ENCODE results near the gene CACNA2D1.

CACNA2D1 gene

DNA sequence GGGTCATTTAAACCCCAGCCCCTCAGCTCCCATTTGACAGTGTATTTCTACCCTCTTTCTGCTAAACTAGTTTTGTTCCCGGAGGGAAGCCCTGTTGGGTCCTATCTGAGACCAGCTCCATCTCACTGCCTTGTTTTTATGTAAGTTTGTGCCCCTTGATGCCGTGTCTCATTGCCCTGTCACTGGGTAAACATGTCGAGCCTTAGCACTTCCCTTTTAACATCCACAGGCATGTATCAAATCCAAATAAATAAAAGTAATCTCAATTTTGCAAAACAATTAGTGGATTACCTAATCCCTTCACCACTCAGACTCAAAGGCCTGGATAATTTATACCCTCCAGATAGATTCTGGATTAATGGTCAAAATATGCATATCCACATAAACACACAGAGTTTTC lies 115.7 kb downstream of the CACNA2D1 start:
- ChIA-PET CTCF (no interaction called here), POLR2A (no interaction called here)

GRCh38 chr7:82325416-82325815 lies 118.2 kb downstream of the CACNA2D1 start:
- no peak for TF ChIP-seq FOXA1 (IDR thresholded peaks at IDR 0.05)
- no peak for TF ChIP-seq CTBP1 (IDR thresholded peaks at IDR 0.05; ENCODE audit: borderline replicate concordance)
- TF ChIP-seq ARNT (IDR thresholded peaks at IDR 0.05) = no peak
- TF ChIP-seq SUZ12 (IDR thresholded peaks at IDR 0.05) = no peak
- TF ChIP-seq, protein P1, sequence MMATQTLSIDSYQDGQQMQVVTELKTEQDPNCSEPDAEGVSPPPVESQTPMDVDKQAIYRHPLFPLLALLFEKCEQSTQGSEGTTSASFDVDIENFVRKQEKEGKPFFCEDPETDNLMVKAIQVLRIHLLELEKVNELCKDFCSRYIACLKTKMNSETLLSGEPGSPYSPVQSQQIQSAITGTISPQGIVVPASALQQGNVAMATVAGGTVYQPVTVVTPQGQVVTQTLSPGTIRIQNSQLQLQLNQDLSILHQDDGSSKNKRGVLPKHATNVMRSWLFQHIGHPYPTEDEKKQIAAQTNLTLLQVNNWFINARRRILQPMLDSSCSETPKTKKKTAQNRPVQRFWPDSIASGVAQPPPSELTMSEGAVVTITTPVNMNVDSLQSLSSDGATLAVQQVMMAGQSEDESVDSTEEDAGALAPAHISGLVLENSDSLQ (IDR thresholded peaks at IDR 0.05) = no peak
- ChIA-PET CTCF (interaction anchor here (0.6 kb wide), 1 partner anchor 10 kb away, joined by 6 read pairs; no protein-coding TSS in a partner anchor), POLR2A (no interaction called here)
- no peak for DNase-seq (ENCODE audit: extremely low spot score)

More for the DNA sequence above, 115.7 kb downstream of the CACNA2D1 start:
- no peak for TF ChIP-seq L3MBTL2 (conservative IDR thresholded peaks at IDR 0.05)
- no peak for TF ChIP-seq FOXA1 (IDR thresholded peaks at IDR 0.05)
- no peak for TF ChIP-seq LEF1 (IDR thresholded peaks at IDR 0.05; ENCODE audit: borderline replicate concordance)
- TF ChIP-seq ZNF384 (IDR thresholded peaks at IDR 0.05) = no peak
- TF ChIP-seq ARNT (IDR thresholded peaks at IDR 0.05) = no peak
- no peak for TF ChIP-seq FOXM1 (IDR thresholded peaks at IDR 0.05; ENCODE audit: borderline replicate concordance)
- no peak for TF ChIP-seq SUZ12 (IDR thresholded peaks at IDR 0.05)
- no peak for TF ChIP-seq BHLHE40 (IDR thresholded peaks at IDR 0.05; ENCODE audit: borderline replicate concordance)
- TF ChIP-seq HDGF (IDR thresholded peaks at IDR 0.05; ENCODE audit: borderline replicate concordance) = no peak
- no peak for TF ChIP-seq ELF4 (IDR thresholded peaks at IDR 0.05)
- no peak for TF ChIP-seq SP1 (IDR thresholded peaks at IDR 0.05)
- no peak for TF ChIP-seq CTBP1 (IDR thresholded peaks at IDR 0.05; ENCODE audit: borderline replicate concordance)
- no peak for TF ChIP-seq TARDBP (IDR thresholded peaks at IDR 0.05)
- no peak for TF ChIP-seq FOXK2 (IDR thresholded peaks at IDR 0.05)
- TF ChIP-seq, protein P1 (IDR thresholded peaks at IDR 0.05) = no peak
- no peak for TF ChIP-seq NFRKB (IDR thresholded peaks at IDR 0.05)
- DNase-seq (ENCODE audit: extremely low spot score) = no peak

DNA sequence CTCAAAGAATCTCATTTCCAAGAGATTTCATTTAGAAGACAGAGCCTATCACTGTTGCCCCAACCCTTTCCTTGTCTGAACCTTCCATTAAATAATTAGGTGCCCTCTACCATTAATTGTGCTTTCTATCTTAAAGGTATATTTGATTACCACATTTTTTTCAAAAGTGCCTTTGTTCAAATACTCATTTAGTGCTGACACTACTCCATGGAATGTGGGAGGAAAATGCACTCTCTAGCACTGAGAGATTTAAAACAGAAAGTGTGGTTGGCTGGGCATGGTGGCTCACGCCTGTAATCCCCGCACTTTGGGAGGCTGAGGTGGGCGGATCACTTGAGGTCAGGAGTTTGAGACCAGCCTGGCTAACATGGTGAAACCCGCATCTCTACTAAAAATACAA lies 119.8 kb downstream of the CACNA2D1 start:
- DNase-seq (ENCODE audit: extremely low spot score) = no peak
- ChIA-PET POLR2A (no interaction called here), CTCF (no interaction called here)
- TF ChIP-seq L3MBTL2 (conservative IDR thresholded peaks at IDR 0.05) (no peak), FOXK2 (IDR thresholded peaks at IDR 0.05) (no peak)

DNA sequence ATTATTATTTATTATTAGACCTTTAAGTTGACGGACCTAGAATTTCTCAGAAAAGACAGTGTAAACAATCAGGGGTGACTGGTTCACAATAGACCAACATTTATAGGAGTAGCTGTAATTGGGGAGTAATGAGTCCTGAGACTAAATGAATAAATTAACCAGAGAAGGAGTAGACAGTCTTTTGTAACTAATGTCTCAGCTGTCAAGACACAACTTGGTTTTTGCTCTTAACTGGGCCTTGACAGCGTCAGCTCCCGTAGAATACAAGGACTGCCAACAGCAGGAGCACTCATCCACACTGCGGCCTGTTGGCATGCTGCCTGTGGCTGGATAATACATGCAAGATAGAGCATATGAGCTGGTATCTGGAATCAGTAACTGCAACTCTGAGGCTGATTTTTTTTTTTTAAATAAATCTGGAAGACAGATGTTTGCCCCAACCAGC lies 123.9 kb downstream of the CACNA2D1 start:
- DNase-seq (ENCODE audit: extremely low spot score) = peak; percentile 16
- ChIA-PET POLR2A (no interaction called here), CTCF (no interaction called here)
- TF ChIP-seq BHLHE40 (IDR thresholded peaks at IDR 0.05; ENCODE audit: borderline replicate concordance) = no peak
- no peak for TF ChIP-seq HDGF (IDR thresholded peaks at IDR 0.05; ENCODE audit: borderline replicate concordance)
- no peak for TF ChIP-seq ELF4 (IDR thresholded peaks at IDR 0.05)
- TF ChIP-seq FOXA1 (IDR thresholded peaks at IDR 0.05) = no peak
- TF ChIP-seq TARDBP (IDR thresholded peaks at IDR 0.05) = no peak

GRCh38 chr7:82318786-82319185 lies 124.8 kb downstream of the CACNA2D1 start:
- CTCF ChIA-PET = no interaction called here
- DNase-seq (ENCODE audit: extremely low spot score) = no peak
- POLR2A ChIA-PET = no interaction called here
- TF ChIP-seq HDGF (IDR thresholded peaks at IDR 0.05; ENCODE audit: borderline replicate concordance) (no peak), SUZ12 (IDR thresholded peaks at IDR 0.05) (no peak), TARDBP (IDR thresholded peaks at IDR 0.05) (no peak), ZNF384 (IDR thresholded peaks at IDR 0.05) (no peak), FOXA1 (IDR thresholded peaks at IDR 0.05) (no peak), NFRKB (IDR thresholded peaks at IDR 0.05) (no peak), L3MBTL2 (conservative IDR thresholded peaks at IDR 0.05) (no peak), FOXM1 (IDR thresholded peaks at IDR 0.05; ENCODE audit: borderline replicate concordance) (no peak), FOXK2 (IDR thresholded peaks at IDR 0.05) (no peak), ELF4 (IDR thresholded peaks at IDR 0.05) (no peak), LEF1 (IDR thresholded peaks at IDR 0.05; ENCODE audit: borderline replicate concordance) (no peak), CTBP1 (IDR thresholded peaks at IDR 0.05; ENCODE audit: borderline replicate concordance) (no peak), SP1 (IDR thresholded peaks at IDR 0.05) (no peak)
- TF ChIP-seq, protein P1 (IDR thresholded peaks at IDR 0.05) = no peak

DNA sequence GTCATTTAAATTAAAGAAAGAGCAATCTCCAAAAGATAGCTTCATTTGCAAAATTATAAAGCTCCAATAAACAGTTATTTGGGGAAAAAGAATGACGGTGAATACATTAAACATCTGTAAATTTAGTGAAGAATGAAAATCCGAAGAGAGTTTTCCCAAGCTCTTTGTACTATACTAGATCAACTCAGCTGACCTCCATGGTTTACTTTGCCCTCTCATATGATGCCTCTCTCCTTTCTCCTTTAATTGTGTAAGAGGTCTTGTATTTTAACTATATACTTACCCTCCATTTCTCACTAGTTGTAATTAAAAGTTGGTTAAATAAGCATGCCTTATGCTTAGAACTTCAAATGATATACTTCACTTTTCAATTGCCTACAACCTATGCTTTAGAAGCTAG lies 125.8 kb downstream of the CACNA2D1 start:
- no peak for TF ChIP-seq NFRKB (IDR thresholded peaks at IDR 0.05)
- no peak for TF ChIP-seq ELF4 (IDR thresholded peaks at IDR 0.05)
- TF ChIP-seq CTBP1 (IDR thresholded peaks at IDR 0.05; ENCODE audit: borderline replicate concordance) = no peak
- POLR2A ChIA-PET = no interaction called here
- CTCF ChIA-PET = no interaction called here
- no peak for DNase-seq (ENCODE audit: extremely low spot score)

GRCh38 chr7:82317257-82317721 lies 126.3 kb downstream of the CACNA2D1 start:
- CTCF ChIA-PET = no interaction called here

More at GRCh38 chr7:82317257-82317721, 126.3 kb downstream of the CACNA2D1 start:
- DNase-seq (ENCODE audit: extremely low spot score) = no peak
- POLR2A ChIA-PET = no interaction called here
- TF ChIP-seq FOXM1 (IDR thresholded peaks at IDR 0.05; ENCODE audit: borderline replicate concordance) = no peak
- TF ChIP-seq LEF1 (IDR thresholded peaks at IDR 0.05; ENCODE audit: borderline replicate concordance) = no peak
- TF ChIP-seq FOXA1 (IDR thresholded peaks at IDR 0.05) = no peak
